ENCODE measurements around the gene USP47. TPM values are rescaled to one million over a fixed set of nuclear protein-coding genes. Genes with fewer than 3 reads are reported as not detected.
A peak's percentile ranks its signal among the peaks of the same experiment; 100 is the strongest.

USP47 gene
- total and polyA plus RNA-seq, 9 of the 15 experiments (the other 6 are each of a cell fraction or from before 2014, with no cell fraction given): 13.1 to 63.6 (median 34.7) TPM

- no peak for TF ChIP-seq SP2 (IDR thresholded peaks at IDR 0.05; ENCODE audit: extremely low read depth, low read depth, low read length, poor library complexity, severe bottlenecking)
- TF ChIP-seq ATF6 (CRISPR knock-in tag; IDR thresholded peaks at IDR 0.05): no peak
Observed at GRCh38 chr11:11970556-11970955, 128.8 kb downstream of the USP47 start (continued).

GRCh38 chr11:11971906-11972547 lies 130.3 kb downstream of the USP47 start:
- POLR2A ChIA-PET: interaction anchor here (0.6 to 0.7 kb wide), 3 partner anchors 16 to 1132 kb away, joined by 3 to 4 read pairs (median 3); no protein-coding TSS in a partner anchor
- WGBS (ENCODE audit: insufficient coverage, low coverage, missing lambda C conversion rate): 3% methylated on average over 5 of the region's 5 CpGs
- intact Hi-C loops (cut with micrococcal nuclease): no loop called here

More at GRCh38 chr11:11971906-11972547, 130.3 kb downstream of the USP47 start:
- Histone ChIP-seq H3K27me3 (ENCODE audit: control insufficient read depth in 2 of 2, insufficient read depth in 2 of 2, low read length in 2 of 2) (peaks cover 38 to 81% of the 10 kb centered on the region in 2 experiments; a peak in 4 of 5 replicates), H3K9ac (ENCODE audit: insufficient read depth in 1 of 2, low read depth in 2 of 2, low read length in 2 of 2) (no peak overlapping the region), H3K79me2 (ENCODE audit: control insufficient read depth, insufficient read depth, low read length) (no peaks in the 10 kb centered on the region), H3K4me1 (replicated peaks in 1 of 2; ENCODE audit: control insufficient read depth in 2 of 2, insufficient read depth in 2 of 2, low read length in 2 of 2) (peaks cover 0 to 5% of the 10 kb centered on the region in 2 experiments; a peak in 1 of 5 replicates), H3K9me1 (ENCODE audit: control insufficient read depth, insufficient read depth, low read length) (no peaks in the 10 kb centered on the region), H3K36me3 (ENCODE audit: control insufficient read depth, insufficient read depth, low read length) (no peaks in the 10 kb centered on the region), H3K4me2 (ENCODE audit: insufficient read depth, low read length) (no peak overlapping the region), H3K4me3 (no peak overlapping the region), H3K27ac (ENCODE audit: extremely low read depth, low read depth, low read length) (no peak overlapping the region), H4K20me1 (replicated peaks; ENCODE audit: control insufficient read depth, insufficient read depth, low read length) (0 out of 2 replicates have a peak, but pooled peaks cover 6% of the 10 kb centered on the region), H2AFZ (ENCODE audit: low read depth, low read length) (no peak overlapping the region), H3K9me3 (replicated peaks; ENCODE audit: control insufficient read depth, insufficient read depth, low read depth, low read length) (no peaks in the 10 kb centered on the region)
- FAIRE-seq (no peak), DNase-seq (ENCODE audit: extremely low read depth in 1 of 4, low spot score in 3 of 4) (no peak), ATAC-seq (no peak)
- TF ChIP-seq, protein P1, sequence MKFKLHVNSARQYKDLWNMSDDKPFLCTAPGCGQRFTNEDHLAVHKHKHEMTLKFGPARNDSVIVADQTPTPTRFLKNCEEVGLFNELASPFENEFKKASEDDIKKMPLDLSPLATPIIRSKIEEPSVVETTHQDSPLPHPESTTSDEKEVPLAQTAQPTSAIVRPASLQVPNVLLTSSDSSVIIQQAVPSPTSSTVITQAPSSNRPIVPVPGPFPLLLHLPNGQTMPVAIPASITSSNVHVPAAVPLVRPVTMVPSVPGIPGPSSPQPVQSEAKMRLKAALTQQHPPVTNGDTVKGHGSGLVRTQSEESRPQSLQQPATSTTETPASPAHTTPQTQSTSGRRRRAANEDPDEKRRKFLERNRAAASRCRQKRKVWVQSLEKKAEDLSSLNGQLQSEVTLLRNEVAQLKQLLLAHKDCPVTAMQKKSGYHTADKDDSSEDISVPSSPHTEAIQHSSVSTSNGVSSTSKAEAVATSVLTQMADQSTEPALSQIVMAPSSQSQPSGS (CRISPR knock-in tag; IDR thresholded peaks at IDR 0.05): no peak
- TF ChIP-seq PCBP1 (IDR thresholded peaks at IDR 0.05; ENCODE audit: low read depth, low read length, poor library complexity, severe bottlenecking) (no peak), RFX1 (IDR thresholded peaks at IDR 0.05) (peak; percentile 35; the same call in 1 of the 2 replicates), SREBF1 (IDR thresholded peaks at IDR 0.05; ENCODE audit: borderline replicate concordance, low read depth, low read length) (no peak)
- in situ Hi-C loops (cut with MboI): no loop called here
- CTCF ChIA-PET (ENCODE audit: low intra/inter-chr PET ratio): no interaction called here
- no TSS peak for BruUV-seq (replicated peaks)
